ENCODE data around the gene ENOX1.

ENOX1 gene

DNA sequence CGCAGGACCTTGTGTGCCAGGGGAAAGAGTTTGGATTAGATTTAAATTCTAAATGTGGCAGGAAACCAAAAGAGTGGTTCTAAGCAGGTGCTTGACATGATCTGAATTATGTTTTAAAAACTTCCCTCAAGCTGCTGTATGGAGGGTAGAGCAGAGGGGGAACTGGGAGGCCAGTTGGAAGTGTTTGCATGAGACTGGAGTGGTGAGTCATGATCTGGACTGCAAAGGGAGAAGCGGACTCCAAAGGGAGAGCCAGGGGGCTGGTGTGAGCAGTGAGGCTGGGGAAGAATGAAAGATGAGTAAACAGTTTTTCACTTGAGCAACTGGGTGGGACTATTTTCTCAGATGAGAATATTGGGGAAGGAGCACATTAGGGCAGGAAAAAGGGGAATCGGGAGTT, 557.3 kb downstream of the ENOX1 start:
- DNase-seq = peak; percentile 56

DNA sequence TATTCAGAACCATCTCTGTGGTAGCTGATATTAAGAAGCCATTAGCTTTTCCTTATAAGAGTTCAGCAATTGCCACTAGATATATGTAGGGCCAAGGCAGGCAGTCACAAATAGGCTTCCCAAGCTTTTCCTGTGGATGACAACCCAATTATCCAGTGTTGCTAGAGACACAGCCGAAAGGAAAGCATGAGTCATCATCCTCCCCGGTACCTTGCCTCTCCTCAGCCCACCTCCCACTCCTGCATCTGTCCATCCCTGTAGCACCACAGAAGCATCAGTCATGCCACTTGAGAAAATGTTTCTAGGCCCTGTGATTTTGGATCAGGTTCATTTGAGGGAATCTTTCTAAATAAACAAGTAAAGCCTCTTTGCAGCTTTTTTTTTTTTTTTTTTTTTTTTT, 559.1 kb downstream of the ENOX1 start:
- no peak for DNase-seq

DNA sequence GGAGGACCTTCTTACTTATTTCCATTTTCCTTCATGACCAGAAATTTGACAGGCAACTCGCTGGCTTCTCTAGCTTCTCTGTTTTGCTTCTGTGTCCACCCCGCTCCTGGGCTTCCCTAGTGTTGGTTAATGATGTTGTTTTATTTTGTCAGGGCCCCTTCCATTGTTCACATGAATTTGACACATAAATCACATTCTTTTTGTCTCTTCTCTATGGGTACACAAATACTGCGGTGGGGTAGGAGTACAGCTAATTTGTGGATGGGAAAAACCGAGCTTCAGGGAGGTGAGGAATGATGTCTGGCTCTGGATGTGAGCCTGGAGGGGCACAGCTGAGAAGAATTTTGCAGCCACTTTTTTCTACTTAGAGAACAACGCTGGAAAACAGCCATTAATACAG, 563.6 kb downstream of the ENOX1 start:
- DNase-seq = no peak

DNA sequence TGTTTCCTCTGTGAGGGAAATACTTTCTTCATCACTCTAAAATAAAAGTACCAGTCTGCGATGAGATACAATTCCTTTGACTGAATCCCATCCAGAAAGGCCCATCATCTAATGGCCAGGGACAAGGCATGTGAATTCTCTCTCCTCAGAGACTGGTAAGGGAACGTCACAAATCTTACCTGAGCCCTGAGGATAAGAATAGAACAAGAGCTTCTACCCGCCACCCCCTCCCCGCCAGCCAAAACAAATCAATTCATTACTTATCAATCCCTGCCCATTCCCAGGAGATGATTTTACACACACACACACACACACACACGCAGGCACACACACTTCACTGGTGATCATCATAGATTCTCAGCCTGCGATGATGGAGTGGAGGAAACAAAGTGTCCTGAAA, 564.7 kb downstream of the ENOX1 start:
- DNase-seq = no peak

DNA sequence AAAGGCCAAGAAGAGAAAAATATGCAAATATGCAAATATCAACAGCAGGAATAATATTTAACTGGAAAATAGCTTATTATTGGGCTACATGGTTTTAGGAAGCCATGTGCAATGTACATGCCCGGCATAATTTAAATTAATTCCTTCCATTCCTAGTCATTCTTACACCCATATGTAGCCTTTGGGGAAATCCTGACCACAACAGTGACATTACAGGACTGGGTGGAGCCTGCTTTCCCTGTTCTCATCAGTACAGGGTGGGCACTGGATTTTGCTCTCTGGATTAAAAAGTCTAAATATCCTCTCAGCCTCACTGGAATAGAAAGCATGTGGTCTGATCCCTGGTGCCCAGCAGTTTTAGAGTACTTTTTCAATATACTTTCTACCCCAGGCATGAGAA, 565.2 kb downstream of the ENOX1 start:
- DNase-seq = no peak

DNA sequence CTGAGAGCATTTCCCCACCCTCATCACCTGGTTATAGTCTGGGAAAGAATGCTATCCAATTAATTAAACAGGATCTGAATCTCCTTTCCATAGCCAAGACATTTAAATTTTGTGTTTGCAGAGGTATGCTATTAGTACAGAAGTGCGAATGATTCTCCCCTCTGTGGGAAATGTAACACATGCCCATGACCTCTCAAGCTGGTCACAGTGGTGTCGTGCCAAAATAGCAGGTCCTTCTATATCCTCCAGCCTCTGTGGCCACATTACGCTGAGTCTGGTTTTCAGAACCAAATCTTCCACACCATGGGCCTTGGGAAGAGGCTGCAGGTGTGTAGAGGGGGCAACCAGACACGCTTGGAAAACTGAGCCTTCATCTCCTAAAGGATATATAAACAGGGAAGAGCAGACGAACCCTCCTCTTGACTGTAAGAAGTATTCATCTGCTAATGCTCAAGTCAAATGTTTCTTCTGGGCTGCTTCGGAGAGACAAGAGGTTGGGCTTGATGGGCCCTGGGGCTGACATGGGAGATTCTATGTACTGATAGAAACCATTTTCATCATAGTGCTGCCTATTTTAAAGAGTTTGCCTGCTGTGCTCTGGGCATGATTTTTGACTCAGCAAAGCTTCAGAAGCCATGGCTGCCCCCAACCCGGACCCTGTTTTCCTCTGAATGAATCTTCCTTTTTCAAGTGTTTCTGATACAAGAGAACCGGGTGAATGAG, 565.7 kb downstream of the ENOX1 start:
- DNase-seq = no peak

DNA sequence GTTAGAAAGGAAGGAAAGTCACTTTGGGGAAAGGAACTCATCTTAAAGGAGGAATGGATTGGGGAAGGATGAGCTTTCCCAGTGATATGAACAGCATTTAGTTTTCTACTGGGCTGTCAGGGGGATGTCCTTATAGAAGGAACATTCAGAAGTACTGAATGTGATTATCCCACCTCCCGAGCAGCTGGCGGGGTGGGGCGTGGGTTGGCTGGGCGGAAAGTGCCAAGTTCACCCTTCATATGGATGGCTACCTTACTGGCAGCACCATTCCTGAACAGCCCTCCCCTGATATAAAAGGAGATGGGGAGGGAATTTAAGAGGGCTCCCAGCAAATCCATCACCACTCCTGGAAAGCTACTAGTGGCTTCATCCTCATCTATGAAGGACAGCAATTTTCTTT, 572.6 kb downstream of the ENOX1 start:
- DNase-seq = no peak

DNA sequence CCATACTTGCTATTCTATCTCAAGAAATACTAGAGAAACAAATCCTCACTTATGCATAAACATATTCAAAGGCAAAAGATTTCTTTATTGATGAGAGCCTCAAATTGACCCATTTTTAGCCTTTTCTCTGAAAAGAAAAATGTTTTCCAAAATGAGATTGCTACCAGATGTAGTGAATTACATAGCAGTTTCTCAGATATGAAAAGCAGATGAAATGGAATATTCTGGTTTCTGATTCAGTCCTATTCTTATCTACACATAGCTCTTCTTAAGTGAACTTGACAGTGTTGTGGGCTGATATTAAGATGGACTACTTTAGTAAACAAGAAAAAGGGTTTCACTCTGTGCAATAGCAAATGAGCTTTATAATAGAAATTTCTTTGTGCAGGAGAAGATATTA, 579.9 kb downstream of the ENOX1 start:
- DNase-seq = no peak

DNA sequence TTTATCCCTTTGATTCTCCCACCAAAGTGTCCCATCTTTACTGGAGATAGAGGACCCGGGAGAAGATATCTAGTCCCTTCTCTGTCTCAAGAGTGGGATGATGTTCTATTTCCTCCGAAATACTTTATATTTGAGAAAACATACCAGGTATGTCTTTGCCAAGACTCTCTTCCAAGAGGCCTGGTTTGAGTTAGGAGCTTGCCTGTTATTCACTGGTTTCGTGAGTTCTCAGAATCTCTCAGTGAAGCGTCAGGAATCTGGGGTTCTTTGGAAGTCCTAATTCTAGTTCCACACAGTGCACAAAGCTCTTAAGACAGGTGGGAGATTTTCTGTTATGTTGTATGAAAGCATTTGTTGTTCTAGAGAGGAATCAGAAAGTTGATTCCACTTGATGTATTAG, 581.4 kb downstream of the ENOX1 start:
- DNase-seq = no peak

DNA sequence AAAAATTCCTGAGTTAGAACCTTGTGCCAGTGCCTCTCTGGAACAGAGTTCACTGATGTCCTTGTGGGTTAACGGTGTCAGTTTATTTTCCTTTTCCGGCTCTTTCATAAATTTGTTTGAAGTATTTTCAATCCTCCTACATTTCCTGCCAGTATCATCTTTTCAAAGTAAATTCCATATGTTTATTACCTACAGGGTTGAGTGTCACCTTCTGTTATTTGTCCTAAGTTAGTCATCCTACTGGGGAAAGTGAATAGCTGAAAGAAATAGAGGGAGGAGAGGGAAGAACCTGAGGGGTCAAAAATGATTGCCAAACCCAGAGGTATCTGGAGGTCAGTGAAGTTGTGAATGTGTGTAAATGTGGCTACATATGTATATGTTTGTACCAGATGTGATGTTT, 582.2 kb downstream of the ENOX1 start:
- no peak for DNase-seq

DNA sequence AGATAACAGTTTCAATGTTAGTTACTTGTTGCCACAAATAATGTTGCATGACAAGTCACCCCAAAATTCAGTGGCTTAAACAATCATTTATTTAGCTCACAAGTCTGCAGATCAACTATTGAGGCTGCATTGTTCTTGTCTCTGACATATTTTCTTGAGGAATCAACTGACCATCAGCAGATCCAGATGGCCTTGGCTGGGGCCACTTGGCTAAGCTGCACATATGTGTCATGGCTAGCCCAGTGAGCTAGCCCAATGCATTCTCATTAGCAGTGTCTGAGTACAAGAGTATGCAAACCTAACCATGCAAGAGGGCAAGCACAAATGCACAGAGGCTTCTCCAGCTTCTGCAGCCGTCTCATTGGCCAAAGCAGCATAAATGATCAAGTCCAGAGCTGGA, 583.0 kb downstream of the ENOX1 start:
- no peak for DNase-seq

DNA sequence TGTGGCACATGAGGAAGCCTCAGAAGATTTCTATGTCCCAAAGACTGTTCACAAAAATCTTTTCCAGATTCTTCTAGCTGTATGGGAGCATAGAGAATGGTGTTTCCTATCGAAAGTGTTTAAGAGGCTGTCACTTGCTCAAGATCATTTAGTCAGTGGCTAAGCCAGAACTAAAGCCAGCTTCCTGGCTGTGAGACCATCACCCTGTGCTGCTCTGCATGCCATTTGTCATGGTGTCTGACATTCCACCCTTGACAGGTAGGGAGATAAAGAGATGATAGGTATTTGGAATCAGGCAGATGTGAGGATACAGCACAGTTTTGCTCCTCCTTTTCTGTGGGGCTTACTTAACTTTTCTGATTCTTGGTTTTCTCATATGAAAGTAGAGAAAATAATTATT, 586.0 kb downstream of the ENOX1 start:
- DNase-seq = no peak

DNA sequence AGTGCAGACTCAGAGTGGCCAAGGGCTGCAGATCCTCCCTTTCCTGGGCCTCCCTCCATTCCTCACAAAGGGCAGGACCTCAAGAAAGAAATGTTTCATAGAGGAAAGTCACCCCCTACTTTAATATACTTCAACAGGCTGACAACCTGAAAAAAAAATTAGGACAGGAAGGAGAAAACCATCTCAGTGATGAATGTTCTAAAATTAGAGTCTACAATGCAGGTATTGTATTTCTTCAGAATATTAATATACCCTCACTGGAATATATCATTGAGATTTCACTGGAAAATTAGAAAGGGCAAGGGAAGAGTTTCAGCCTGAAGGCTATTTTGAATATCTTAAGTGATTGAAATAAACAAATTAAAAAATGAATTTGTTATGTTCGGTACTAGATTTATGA, 586.5 kb downstream of the ENOX1 start:
- no peak for DNase-seq

DNA sequence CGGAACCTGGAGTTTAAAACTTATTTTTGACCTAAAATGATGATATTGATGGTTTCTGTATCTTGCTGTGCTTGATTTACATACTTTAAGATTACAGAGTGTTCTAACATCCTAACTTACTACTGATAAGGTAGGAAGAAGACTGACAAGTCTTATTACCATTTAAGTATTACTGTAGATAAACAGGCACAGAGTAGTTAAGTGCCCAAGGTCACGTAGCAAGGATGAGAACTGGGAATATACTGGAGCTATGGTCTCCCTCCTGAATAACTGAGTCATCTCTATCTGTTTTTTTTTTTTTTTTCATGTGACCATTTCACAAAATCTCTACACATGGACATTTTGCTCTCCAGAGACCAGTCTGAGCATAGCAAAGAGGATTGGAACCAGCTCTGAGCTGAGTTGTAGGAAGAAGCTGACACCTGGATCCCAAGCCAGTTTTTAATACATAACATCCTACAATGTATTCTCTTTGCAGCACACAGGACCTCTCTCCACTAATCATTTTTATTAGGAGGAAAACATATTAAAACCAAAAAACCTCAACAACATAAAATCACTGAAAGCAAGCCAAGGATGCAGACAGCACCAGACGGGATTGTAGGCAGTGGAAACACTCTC, 589.9 kb downstream of the ENOX1 start:
- DNase-seq = no peak

DNA sequence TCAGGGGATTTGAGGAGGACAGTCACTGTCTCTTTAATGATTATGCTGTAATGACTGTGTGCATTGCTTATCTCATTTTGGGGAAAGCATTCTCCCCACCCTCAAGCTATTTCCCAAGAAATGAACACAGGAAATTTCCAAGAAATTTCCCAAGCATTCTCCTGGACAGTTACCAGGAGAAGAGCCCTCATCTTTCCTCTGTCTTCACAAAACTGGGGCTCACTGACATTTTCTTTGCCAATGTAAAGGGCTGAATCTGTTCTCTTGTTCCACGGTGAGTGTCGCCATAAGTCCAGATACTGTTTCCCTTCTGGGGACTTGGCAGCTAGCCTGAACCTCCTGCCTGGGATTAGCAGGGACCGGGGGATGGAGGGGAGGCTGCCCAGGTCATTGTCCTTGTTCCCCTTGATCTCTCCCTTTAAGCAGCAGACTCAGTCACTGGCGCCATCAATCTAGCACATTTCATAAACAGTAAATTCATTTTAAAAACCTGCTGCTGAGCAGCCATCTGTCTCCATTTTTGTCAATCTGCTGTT, 590.6 kb downstream of the ENOX1 start:
- DNase-seq = no peak

DNA sequence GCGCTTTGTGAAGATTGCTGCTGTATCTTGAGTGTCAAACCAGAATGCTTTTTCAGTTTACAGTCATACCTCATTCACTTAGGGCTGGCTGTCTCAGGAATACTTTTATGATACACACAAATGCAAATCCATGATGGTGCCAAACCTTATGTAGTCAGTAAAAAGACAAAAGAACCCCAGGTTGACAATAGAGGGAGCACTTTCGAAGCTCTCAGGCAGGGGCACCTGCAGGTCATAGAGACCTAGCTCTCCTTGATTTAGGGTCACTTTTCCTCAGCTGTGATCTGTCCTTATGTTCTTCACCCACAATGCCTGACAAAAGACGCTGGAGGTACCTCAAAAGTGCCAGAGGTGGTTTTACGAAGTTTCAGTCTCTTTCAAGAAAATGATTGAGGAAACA, 591.2 kb downstream of the ENOX1 start:
- DNase-seq = no peak

DNA sequence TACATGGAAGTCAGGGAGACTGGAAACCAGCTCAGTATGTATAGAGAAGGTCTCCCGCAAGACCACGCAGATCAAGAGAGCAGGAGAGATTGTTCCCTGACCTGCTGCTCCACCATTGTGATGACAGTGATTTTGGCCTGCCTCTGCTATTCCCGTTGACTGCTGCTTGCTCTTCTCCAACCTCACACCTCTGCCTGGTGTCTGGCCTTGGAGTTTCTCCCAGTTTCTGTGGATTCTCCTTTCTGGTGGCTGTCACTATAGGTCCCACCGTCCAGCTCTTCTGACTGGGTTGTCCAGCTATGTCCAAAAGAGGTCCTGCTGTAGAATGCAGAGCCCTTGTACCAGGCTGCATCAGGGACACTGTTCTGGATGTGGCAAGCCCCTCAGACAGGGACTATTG, 591.7 kb downstream of the ENOX1 start:
- DNase-seq = no peak

DNA sequence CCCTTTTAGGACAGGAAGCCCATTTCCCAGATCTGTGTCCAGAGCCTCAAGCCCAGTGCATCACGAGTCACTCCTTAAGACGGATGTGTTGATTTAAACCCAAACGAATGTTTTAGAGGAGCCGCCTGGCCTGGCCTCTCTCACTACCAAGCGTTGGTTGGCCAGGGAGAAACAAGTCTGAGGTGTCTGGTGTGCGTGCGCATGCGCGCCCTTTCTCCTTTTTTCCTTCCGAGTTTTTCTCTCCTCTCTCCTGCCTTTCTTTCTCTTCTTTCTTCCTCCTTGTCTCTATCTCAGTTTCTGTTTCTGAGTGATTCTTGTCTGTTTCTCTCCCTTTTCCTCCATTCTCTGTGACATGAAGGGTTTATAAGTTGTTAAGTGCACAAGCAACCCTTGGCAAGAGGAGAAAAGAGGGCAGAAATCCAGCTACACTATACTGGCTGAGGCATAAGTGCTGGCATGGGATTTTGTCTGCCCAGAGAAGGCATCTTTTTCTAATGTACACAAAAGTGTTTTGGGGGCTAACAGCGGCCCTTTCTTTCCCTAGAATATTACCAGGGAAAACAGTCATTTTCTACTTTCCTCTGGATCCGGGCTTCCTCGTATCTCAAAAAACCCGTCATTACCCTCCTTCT, 592.9 kb downstream of the ENOX1 start:
- no peak for DNase-seq

DNA sequence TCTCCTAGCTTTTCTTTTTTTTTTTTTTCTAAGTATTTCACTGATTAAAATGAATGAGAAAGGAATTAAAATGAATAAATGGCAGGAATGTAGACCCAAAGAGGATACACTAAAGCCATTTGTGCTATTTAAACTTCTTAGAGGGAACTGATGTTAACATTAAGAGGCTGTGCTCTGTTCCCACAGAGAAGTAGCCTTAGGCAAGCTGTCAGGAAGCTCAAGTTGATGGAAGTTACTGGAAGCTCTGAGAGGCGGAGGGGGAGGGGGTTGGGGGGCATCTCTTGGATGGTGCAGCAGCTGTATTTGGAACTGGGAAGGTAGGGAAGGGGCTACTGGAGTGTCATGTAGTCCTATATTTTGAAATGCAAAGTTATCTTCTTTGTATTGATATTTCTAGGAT, 595.2 kb downstream of the ENOX1 start:
- no peak for DNase-seq

DNA sequence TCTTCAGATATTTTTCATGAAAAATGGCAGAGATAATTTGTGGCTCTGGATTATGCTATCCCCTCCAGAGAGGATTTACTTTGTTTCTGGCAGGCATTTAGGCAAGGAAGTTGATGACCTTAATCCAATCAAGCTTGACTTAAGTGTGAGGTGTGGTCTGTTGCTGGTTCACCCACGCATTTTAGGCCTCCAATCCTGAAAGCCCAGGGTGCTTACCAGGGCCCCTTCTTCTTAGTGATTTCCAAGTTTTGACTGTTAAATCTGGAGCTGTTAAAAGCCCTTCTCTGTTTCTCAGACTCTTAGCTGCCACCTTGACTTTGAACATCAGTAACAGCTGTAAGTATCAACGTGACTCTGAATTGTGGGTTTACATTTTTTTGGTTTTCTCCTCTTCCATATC, 601.5 kb downstream of the ENOX1 start:
- no peak for DNase-seq

DNA sequence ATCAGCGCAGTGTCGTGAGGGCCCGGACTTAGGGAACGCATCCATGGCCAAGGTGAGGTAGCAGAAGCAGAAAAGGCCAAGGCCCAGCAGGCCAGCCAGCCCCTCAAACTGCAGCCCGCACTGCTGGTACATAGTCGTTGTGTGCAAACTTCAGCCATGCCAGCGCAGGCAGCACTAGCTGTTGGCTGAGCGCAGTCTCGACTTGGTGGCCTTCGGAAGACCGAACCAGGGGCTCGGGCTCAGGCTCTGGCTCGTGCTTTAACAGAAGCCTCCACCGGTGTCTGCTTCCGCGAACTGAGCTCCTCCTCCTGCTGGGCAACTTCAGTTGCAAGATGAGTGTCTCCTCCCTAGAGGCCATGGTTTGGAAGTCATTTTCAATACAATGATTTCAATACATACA, 605.9 kb downstream of the ENOX1 start:
- no peak for DNase-seq

DNA sequence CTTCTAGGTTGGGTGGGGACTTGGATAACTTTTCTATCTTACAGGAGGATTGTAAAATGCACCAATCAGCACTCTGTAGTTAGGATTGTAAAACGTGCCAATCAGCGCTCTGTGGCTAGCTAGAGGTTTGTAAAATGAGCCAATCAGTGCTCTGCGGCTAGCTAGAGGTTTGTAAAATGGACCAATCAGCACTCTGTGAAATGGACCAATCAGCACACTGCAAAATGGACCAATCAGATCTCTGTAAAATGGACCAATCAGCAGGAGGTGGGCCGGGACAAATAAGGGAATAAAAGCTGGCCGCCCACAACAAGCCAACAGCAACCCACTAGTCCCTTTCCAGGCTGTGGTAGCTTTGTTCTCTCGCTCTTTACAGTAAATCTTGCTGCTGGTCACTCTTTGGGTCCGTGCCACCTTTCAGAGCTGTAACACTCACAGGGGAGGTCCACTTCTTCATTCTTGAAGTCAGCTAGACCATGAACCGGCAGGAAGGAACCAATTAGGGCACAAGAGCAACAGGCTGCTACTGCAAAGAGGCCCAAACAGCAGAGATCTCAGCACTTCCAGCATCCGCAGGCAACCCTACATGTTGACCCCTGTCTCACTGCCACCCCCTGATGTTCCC, 606.6 kb downstream of the ENOX1 start:
- no peak for DNase-seq

DNA sequence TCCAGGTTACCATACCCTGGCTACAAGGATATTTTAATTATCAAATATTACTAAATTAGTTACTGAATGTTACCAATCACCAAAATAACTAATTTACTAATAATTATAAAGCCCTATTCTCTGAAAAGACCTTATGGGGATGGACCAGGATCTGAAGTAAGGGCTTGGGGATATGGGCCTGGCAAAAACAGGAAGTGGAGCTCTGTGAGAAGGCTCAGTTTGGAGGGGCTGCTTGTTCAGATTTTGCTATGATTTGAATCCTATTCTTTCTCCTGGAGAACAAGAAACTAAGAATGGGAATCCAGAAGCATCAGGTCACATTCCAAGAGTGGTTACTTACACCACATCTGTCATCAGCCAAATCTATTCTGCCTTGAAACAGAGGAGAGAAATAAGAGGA, 615.3 kb downstream of the ENOX1 start:
- DNase-seq = peak; percentile 3

DNA sequence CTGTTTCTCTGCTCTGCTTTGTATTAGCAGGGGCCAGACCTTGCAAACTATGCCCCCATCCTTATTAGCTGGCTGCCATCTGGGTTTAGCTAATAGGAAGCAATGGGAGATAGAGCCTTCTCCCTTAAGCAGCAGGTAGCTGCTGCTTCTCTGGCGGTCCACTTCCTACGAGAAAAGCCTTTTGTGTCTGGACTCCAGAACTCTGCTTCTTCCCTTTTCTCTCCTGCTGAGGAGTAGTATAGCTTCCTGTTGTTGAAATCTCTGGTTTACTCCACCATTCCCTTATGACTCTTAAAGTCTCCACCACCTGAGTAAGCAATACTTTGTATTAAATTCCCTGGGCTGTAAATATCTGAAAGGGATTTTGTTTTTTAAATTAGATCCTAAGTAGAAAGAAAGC, 616.3 kb downstream of the ENOX1 start:
- peak; percentile 12 for DNase-seq

Measured in suppressor macrophage treated with lipopolysaccharide for 4 hours (primary cell).